Activated CD4-positive, alpha-beta memory T cell treated with anti-CD3 and anti-CD28 coated beads for 36 hours (primary cell): ENCODE data around the gene SULT1B1. TPM values are rescaled to one million over a fixed set of nuclear protein-coding genes. Genes with fewer than 3 reads are reported as not detected.

ENCODE experiments used
- CTCF ChIA-PET: fragments of 350-600 bp; sonication (Branson Sonifier 250); formaldehyde crosslinking; loops from one replicate; lab custom pipeline; 2021; ENCODE audit warnings: antibody characterized with exemption, inconsistent platforms; lab: Charles Lee
- POLR2A ChIA-PET: fragments of 350-600 bp; sonication (Branson Sonifier 250); formaldehyde crosslinking; loops from one replicate; lab custom pipeline; 2021; ENCODE audit warnings: antibody characterized with exemption; lab: Charles Lee
- DNase-seq: peaks from one replicate; pipeline ENCODE4 v3.0.0-alpha.2; 2020
- H3K27ac Mint-ChIP-seq: one replicate; pipeline ENCODE4 v1.8.0; 2021; ENCODE audit warnings: mixed read lengths
- H3K27me3 Mint-ChIP-seq: one replicate; pipeline ENCODE4 v1.8.0; 2021; ENCODE audit warnings: mixed read lengths
- H3K36me3 Mint-ChIP-seq: one replicate; pipeline ENCODE4 v1.8.0; 2021; ENCODE audit warnings: mixed read lengths
- H3K4me1 Mint-ChIP-seq: one replicate; pipeline ENCODE4 v1.8.0; 2021; ENCODE audit warnings: low read depth, mixed read lengths
- H3K4me3 Mint-ChIP-seq: one replicate; pipeline ENCODE4 v1.8.0; 2021; ENCODE audit warnings: mild to moderate bottlenecking, mixed read lengths
- H3K9me3 Mint-ChIP-seq: one replicate; pipeline ENCODE4 v1.8.0; 2021; ENCODE audit warnings: mixed read lengths
- intact Hi-C: fragments of 100-400 bp; cut with micrococcal nuclease; formaldehyde crosslinking; loops from one replicate; pipeline ENCODE4 v1.15.1; 2023
- total RNA-seq, 2 experiments: library from RNA; stranded (reverse); gene quantifications; one replicate each; pipeline ENCODE4 v1.2.3, GENCODE V29; 2021

Gene SULT1B1
- total RNA-seq, 2 experiments from 2014 or later = 0.68 to 0.76 TPM

DNA sequence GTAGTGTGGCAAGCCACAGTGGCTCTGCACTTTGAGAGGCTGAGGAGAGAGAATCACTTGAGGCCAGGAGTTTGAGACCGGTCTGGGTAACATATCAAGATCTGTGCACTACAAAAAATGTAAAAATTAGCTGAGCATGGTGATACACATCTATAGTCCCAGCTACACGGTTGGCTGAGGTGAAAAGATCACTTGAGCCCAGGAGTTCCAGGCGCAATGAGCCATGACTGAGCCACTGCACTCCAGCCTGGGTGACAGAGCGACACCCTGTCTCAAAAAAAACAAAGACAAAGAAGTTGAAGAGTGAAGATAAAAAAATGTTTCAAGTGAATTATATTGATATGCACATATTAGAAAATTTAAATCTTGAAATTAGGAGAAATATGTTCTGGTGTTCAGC is 46.3 kb downstream of the SULT1B1 start:
- Mint-ChIP-seq H3K4me3 (no peak overlapping the region), H3K27ac (no peak overlapping the region), H3K27me3 (no peaks in the 10 kb centered on the region), H3K36me3 (no peaks in the 10 kb centered on the region), H3K4me1 (no peaks in the 10 kb centered on the region), H3K9me3 (peaks cover 6% of the 10 kb centered on the region)
- no peak for DNase-seq
- intact Hi-C loops = no loop called here
- ChIA-PET POLR2A (no interaction called here), CTCF (no interaction called here)

DNA sequence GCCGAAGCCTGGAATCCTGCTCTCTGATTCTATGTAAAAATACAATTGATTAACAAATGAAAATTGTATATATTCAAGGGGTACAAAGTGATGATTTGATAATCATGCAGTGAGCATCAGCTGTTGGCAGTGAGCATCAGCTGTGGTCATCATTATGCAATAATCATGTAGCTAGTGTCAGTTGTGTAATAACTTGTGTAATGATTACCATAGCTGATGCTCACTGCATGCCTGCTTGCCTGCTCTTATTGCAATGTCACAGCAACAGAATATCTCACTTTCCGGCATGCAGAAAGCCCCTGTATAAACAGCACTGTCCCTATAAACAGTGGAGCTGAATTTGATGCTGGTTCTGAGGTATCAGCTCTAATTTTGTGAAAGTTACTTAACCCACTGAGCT is 46.8 kb downstream of the SULT1B1 start:
- intact Hi-C loops = no loop called here
- H3K4me1 Mint-ChIP-seq = no peaks in the 10 kb centered on the region
- CTCF ChIA-PET = no interaction called here

DNA sequence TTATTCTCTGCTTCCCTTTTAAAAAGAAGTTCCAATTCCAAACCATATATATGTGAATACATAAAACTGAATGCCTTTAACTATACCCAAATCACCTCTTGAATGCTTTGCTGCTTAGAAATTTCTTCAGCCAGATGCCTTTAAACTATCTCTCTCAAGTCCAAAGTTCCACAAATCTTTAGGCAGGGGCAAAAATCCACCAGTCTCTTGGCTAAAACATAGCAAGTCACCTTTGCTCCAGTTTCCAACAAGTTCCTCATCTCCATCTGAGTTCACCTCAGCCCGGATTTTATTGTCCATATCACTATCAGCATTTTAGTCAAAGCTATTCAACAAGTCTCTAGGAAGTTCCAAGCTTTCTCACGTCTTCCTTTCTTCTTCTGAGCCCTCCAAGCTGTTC is 49.8 kb downstream of the SULT1B1 start:
- Mint-ChIP-seq H3K4me1 (no peaks in the 10 kb centered on the region), H3K4me3 (no peak overlapping the region), H3K36me3 (no peaks in the 10 kb centered on the region), H3K9me3 (peaks cover 6% of the 10 kb centered on the region), H3K27me3 (no peaks in the 10 kb centered on the region), H3K27ac (no peak overlapping the region)
- ChIA-PET CTCF (interaction anchor here (1.2 kb wide), 1 partner anchor 113 kb away, joined by 3 read pairs; no protein-coding TSS in a partner anchor), POLR2A (no interaction called here)
- DNase-seq = no peak
- intact Hi-C loops = no loop called here

More for the DNA sequence above, 46.8 kb downstream of the SULT1B1 start:
- DNase-seq = no peak
- H3K36me3 Mint-ChIP-seq = no peaks in the 10 kb centered on the region
- POLR2A ChIA-PET = no interaction called here
- no peak overlapping the region for H3K4me3 Mint-ChIP-seq
- H3K27ac Mint-ChIP-seq = no peak overlapping the region
- H3K9me3 Mint-ChIP-seq = peaks cover 6% of the 10 kb centered on the region
- H3K27me3 Mint-ChIP-seq = no peaks in the 10 kb centered on the region

DNA sequence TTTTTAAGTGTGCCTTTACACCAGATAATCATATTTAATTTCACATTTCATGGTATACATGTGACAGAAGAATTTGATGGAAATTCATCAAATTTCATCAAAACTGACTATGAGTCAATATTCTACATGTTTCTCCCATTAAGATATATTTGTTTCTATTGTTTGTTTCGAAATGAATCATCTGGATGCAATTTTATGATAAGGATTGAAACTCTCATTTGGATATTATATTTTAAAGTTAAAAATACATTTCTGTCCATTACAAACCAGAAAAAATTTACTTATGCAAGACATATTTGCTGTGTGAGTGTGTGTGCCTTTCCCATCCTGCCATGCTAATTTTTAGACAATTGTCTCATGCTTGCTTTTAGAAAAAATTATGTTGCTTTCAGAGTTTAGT is 52.2 kb downstream of the SULT1B1 start:
- Mint-ChIP-seq H3K36me3 (no peaks in the 10 kb centered on the region), H3K4me3 (no peak overlapping the region), H3K27ac (no peak overlapping the region), H3K4me1 (no peaks in the 10 kb centered on the region), H3K27me3 (no peaks in the 10 kb centered on the region), H3K9me3 (peaks cover 6% of the 10 kb centered on the region)
- intact Hi-C loops = no loop called here
- CTCF ChIA-PET = no interaction called here
- no peak for DNase-seq
- POLR2A ChIA-PET = no interaction called here

DNA sequence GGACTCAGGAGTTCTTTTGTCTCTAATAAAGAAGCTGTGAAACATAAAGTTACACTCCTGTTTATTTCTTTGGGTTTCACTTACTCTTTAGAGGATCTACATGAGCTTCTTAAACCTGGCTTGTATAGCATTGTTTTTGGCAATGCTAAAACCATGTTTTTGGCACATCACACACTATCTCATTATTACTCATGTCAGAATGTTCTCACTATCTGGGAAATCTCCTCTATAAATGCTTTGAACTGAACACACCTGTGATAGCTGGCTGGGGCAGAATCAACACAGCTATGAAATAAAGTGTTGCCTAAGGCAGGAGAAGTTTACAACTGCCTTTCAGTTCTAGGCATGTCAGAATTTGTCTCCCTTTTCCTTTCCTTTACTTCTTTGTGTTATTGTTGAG is 52.6 kb downstream of the SULT1B1 start:
- Mint-ChIP-seq H3K9me3 (peaks cover 6% of the 10 kb centered on the region), H3K27me3 (no peaks in the 10 kb centered on the region), H3K4me1 (no peaks in the 10 kb centered on the region), H3K4me3 (no peak overlapping the region), H3K36me3 (no peaks in the 10 kb centered on the region), H3K27ac (no peak overlapping the region)
- ChIA-PET CTCF (no interaction called here), POLR2A (no interaction called here)
- intact Hi-C loops = no loop called here
- no peak for DNase-seq

DNA sequence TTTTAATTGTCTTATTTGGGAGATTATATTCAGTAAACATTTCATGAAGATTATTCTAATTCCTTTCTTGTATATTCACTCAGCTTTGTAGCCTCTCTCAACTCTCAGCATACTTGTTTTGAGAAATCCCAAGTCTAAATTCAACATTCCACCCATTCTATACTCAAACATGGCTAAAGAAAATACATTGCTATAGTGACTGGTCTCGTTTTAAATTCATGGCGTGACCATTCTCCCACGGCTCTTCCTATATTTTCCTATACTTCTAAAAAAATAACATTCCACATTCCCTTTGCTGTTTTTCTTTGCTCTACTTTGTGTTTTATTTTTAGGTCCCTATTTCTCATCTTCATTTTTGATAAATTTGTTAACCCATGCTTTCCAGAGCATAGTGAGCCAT is 58.2 kb downstream of the SULT1B1 start:
- H3K36me3 Mint-ChIP-seq = no peaks in the 10 kb centered on the region
- no peaks in the 10 kb centered on the region for H3K27me3 Mint-ChIP-seq
- peaks cover 9% of the 10 kb centered on the region for H3K9me3 Mint-ChIP-seq
- intact Hi-C loops = no loop called here
- CTCF ChIA-PET = no interaction called here
- H3K4me1 Mint-ChIP-seq = no peaks in the 10 kb centered on the region
- no peak for DNase-seq
- H3K4me3 Mint-ChIP-seq = no peak overlapping the region
- POLR2A ChIA-PET = no interaction called here
- no peak overlapping the region for H3K27ac Mint-ChIP-seq

DNA sequence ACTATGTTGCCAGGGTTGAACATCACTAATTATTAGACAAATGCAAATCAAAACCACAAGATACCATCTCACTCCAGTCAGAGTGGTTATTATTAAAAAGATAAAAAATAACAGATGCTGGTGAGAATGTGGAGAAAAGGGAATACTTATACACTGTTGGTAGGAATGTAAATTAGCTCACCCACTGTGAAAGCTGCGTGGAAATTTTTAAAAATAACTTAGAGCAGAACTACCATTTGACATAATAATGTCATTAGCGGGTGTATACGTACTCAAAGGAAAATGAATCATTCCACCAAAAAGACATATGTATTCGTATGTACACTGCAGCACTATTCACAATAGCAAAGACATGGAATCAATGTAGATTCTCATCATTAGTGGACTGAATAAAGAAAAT is 58.7 kb downstream of the SULT1B1 start:
- ChIA-PET CTCF (no interaction called here), POLR2A (no interaction called here)
- Mint-ChIP-seq H3K4me1 (no peaks in the 10 kb centered on the region), H3K4me3 (no peak overlapping the region), H3K27me3 (no peaks in the 10 kb centered on the region), H3K27ac (no peak overlapping the region), H3K36me3 (no peaks in the 10 kb centered on the region), H3K9me3 (peaks cover 9% of the 10 kb centered on the region)
- intact Hi-C loops = no loop called here
- DNase-seq = no peak

DNA sequence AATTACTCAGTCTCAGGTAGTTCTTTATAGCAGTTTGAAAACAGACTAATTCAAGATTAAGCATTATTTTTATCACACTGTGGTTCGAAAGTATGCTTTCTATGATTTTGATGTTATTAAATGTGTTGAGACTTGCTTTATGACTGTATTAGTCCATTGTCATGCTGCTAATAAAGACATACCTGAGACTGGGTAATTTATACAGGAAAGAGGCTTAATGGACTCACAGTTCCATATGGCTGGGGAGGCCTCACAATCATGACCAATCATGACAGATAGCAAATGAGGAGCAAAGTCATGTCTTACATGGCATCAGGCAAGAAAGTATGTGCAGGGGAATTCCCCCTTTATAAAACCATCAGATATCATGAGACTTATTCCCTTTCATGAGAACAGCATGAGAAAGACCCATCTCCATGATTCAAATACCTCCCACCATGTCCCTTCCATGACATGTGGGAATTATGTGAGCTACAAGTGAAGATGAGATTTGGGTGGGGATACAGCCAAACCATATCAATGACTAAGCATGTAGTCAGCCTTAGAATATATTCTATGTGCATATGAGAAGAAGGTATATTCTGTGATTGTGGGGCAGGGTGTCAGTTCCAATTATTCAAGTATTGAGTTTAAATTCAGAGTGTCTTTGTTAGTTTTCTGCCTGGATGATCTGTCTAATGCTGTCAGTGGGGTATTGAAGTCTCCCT is 62.7 kb downstream of the SULT1B1 start:
- CTCF ChIA-PET = no interaction called here
- H3K9me3 Mint-ChIP-seq = peaks cover 12% of the 10 kb centered on the region

DNA sequence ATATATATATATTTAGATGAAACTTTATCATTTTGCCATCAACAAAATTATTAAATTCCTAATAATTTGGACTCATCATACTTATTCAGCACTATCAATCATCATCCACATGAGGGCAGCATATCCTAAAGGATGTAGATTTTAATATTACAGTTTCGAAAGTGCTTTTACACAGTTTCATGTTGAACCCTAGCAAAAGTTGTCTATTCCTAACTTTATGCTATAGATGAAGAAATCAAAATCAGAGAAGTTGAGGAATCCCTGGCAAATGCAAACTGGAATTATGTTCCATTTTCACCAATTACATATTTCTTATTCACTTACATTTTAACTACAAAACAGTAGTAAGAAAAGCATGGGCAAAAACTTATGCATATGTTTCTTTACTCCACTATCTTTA is 70.8 kb downstream of the SULT1B1 start:
- Mint-ChIP-seq H3K4me3 (no peak overlapping the region), H3K27ac (no peak overlapping the region), H3K36me3 (no peaks in the 10 kb centered on the region), H3K9me3 (peaks cover under 1% of the 10 kb centered on the region), H3K4me1 (peaks cover 2% of the 10 kb centered on the region), H3K27me3 (no peaks in the 10 kb centered on the region)
- ChIA-PET POLR2A (no interaction called here), CTCF (interaction anchor here (0.7 to 2.1 kb wide), 5 partner anchors 23 to 869 kb away, joined by 3 to 11 read pairs (median 5); no protein-coding TSS in a partner anchor)
- no peak for DNase-seq
- intact Hi-C loops = loop anchor here (1.0 to 2.0 kb wide), 5 partner anchors 134 to 869 kb away; no protein-coding TSS in a partner anchor

More for the DNA sequence above, 62.7 kb downstream of the SULT1B1 start:
- no peak overlapping the region for H3K4me3 Mint-ChIP-seq
- no peaks in the 10 kb centered on the region for H3K4me1 Mint-ChIP-seq
- no peak for DNase-seq
- POLR2A ChIA-PET = no interaction called here
- intact Hi-C loops = no loop called here
- H3K27ac Mint-ChIP-seq = no peak overlapping the region
- no peaks in the 10 kb centered on the region for H3K27me3 Mint-ChIP-seq
- H3K36me3 Mint-ChIP-seq = no peaks in the 10 kb centered on the region

DNA sequence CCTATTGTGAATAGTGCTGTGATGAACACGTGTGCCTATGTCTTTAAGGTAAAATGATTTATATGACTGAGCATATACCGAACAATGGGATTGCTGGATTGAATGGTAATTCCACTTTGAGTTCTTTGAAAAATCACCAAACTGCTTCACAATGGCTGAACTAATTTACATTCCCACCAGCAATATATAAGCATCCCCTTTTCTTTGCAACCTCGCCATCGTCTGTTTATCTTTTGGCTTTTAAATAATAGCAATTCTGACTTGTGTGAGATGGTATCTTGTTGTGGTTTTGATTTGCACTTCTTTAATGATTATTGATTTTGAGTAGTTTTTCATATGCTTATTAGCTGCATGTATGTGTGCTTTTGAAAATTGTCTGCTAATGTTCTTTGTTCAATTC is 75.6 kb downstream of the SULT1B1 start:
- POLR2A ChIA-PET = no interaction called here
- intact Hi-C loops = no loop called here
- Mint-ChIP-seq H3K9me3 (no peaks in the 10 kb centered on the region), H3K27ac (no peak overlapping the region), H3K27me3 (no peaks in the 10 kb centered on the region), H3K36me3 (no peaks in the 10 kb centered on the region), H3K4me3 (no peak overlapping the region), H3K4me1 (peaks cover 2% of the 10 kb centered on the region)
- CTCF ChIA-PET = interaction anchor here (1.2 kb wide), 1 partner anchor 139 kb away, joined by 3 read pairs; no protein-coding TSS in a partner anchor
- no peak for DNase-seq

Other genes starting within 250 kb of the SULT1B1 start
- gene UGT2A2, start 121.0 kb downstream of the SULT1B1 start, total RNA-seq = not detected
- not detected for gene UGT2A1, start 107.4 kb downstream of the SULT1B1 start, total RNA-seq
- gene SULT1E1, start 99.5 kb upstream of the SULT1B1 start, total RNA-seq = not detected
- not detected for gene CSN1S1, start 170.4 kb upstream of the SULT1B1 start, total RNA-seq
- not detected for gene CSN2, start 205.1 kb upstream of the SULT1B1 start, total RNA-seq
- gene STATH, start 235.3 kb upstream of the SULT1B1 start, total RNA-seq = not detected